HG03045 (cell line): ENCODE results near the gene NCOA5.
A peak's percentile ranks its signal among the peaks of the same experiment; 100 is the strongest.

ENCODE experiments used
- ATAC-seq: cut with Tn5 transposase; IDR thresholded peaks from one replicate; pipeline ENCODE4 v1.9.1; 2021; ENCODE audit warnings: mild to moderate bottlenecking, moderate library complexity; ENCODE audit not compliant: unreplicated experiment

NCOA5 gene

DNA sequence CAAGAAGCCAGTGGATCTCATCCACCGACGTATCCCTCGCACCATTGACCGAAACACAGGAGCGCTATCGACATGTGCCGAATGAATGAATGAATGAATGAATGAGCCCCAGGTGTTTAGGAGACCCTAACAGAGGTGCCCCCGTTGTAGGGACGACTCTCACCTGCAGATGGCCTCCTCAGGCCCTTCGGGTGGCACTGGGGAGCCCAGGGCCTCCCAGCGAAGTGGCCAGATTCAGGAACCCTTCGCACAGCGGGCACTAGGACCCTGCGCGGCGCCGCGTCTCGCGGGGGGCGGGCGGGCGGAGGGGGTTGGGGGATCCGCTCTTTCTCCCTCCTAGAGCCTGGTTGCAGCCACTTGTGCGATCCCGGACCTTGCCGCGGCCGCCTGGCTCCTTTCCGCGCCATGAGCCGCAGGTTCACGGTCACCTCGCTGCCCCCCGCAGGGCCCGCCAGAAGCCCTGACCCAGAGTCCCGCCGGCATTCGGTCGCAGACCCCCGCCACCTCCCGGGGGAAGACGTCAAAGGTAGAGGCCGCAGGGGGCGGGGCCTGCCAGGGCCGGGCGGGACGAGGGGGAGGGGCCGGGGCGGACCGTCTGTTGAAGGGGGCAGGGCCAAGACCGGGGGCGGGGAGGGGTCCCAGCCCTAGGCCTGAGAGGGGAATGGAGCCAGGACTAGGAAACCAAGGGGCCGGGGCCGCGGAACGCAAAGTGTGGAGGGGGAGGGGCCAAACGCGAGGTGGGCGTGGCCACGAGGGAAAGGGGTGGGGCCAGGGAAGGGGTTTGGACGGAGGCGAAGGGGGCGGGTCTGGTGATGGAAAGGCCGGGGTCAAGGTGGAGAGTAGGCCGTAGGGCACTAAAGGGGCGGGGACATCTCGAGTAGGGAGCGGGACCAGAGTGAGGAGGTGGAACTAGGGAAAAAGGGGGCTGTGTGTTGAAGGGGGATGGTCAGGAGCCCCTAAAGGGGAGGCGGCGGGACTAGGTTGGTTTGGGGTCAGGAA, 68.1 kb downstream of the NCOA5 start:
- no peak for ATAC-seq

DNA sequence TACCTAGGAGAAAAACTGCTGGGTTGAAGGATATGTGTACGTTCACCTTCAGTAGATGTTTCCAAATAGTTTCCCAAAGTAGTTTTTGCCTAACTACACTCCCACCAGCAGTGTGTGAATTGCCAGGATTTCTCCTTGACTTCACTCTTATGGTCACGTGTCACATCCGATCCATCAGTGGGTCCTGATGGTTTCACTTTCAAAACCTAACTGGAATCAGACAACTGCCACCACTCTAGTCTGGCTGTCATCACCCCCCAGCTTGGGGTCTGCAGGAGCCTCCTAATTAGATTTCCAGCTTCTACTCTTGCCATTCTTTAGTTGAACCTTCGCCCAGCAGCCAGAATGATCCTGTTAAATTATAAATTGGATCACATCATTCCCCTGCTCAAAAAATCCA, 69.2 kb downstream of the NCOA5 start:
- ATAC-seq = no peak

DNA sequence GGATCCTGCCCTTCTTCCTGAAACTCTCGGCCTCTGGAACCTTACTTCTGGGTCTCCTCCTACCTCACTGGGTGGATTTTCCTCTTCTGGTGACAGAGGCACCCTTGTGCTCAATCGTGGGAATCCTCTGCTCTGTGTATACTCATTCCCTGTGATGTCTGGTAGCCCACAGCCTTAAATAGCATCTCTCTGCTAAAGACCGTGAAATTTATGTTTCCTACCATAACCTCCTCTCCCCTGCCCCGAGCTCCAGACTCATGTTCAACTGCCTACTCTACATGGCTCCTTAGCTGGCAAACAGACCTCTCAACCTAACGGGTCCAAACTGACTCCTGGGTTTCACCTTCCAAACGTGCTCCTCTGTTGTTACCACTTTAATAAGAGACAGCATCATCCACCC, 71.2 kb downstream of the NCOA5 start:
- no peak for ATAC-seq

DNA sequence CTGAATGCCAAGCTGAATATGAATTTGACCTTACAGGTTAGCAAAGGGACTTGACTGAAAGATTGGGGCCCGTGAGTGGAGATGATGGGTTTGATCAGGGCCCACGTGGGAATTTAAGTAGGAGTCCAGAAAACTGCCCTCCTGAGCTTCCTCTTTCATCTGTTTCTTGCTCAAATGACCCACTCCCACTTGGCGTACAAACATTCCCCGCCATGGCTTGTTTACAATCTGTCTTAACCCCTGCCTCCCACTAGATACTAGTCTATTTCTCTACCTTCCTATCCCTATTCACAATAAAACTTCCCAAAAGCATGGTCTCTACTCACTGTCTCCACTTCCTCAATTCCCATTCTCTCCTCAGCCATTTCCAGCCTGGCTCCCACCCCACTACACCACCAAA, 71.7 kb downstream of the NCOA5 start:
- no peak for ATAC-seq

DNA sequence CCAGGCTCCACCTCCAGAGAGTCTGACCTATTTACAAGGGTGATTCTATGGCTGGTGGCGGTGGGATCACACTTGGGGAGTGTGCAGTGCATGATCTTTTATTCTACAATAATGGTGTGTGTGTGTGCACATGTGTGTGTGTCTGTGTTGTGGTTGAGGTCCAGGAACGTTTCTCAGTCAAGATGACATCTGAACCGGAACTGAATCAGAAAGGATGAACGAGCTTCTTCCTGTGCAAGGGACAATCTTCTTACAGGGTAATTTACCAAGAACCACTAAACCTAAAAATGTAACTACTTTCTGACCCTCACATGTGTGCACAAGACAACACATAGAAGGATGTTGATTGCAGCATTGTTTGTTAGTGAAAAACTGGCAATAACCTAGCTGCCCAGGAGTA, 72.5 kb downstream of the NCOA5 start:
- no peak for ATAC-seq

- ATAC-seq = no peak
Measured at GRCh38 chr20:46014517-46015396, 75.0 kb downstream of the NCOA5 start.

DNA sequence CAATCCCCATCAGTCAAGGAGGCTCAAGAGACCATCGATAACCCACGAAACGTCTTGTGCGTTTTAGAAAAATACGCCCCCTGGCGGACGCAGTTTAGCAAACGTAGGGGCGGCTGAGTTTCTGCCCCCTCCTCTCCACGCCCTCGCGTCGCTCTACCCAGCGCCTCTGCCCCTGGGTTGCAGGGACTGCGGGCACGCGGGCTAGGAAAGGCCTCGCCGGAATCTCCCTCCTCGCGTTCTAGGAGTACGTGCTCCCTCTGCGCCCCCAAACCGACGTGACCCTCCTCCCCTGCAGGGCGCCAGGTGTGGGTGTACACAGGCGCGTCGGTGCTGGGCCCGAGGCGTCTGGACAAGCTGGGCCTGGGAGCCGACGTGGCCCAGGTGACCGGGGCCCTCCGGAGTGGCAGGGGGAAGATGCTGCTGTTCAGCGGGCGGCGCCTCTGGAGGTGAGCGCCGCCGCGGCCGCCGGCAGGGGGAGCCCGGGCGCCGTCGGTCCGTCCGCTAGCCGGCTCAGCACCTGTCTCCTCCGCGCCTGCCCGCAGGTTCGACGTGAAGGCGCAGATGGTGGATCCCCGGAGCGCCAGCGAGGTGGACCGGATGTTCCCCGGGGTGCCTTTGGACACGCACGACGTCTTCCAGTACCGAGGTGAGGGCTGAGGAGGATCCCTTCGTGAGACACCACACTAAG, 75.8 kb downstream of the NCOA5 start:
- peak; percentile 60 for ATAC-seq

DNA sequence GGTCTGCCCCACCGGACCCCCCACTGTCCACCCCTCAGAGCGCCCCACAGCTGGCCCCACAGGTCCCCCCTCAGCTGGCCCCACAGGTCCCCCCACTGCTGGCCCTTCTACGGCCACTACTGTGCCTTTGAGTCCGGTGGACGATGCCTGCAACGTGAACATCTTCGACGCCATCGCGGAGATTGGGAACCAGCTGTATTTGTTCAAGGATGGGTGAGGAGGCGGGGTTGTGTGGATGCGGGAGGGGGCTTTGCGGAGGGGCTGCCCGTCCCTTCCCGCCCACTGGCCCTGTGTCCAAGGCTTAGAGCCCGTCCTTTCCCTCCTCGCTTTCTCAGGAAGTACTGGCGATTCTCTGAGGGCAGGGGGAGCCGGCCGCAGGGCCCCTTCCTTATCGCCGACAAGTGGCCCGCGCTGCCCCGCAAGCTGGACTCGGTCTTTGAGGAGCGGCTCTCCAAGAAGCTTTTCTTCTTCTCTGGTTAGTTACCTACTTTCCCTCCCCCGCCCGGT, 76.4 kb downstream of the NCOA5 start:
- no peak for ATAC-seq

DNA sequence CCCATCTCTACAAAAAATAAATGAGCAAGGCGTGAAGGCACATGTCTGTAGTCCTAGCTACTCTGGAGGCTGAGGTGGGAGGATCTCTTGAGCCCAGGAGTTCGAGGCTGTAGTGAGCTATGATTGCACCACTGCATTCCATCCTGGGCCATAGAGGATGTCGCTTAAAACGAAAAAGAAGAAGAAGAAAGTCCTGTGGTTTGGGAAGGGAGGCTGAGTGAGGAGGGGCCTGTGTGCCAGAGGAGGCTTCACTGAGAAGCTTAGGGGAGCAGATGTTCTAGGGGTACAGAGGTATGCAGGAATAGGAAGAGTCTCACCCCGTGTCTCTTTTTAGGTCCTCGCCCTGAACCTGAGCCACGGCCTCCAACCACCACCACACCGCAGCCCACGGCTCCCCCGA, 76.8 kb downstream of the NCOA5 start:
- ATAC-seq = no peak

GRCh38 chr20:46011631-46012482, 77.9 kb downstream of the NCOA5 start:
- no peak for ATAC-seq
